ENCODE data around the gene IFRD2. TPM values are rescaled to one million over a fixed set of nuclear protein-coding genes. Genes with fewer than 3 reads are reported as not detected.

The IFRD2 gene
- total RNA-seq, 4 donors from 2014 or later: 40.0 to 178 (median 72.2) TPM

DNA sequence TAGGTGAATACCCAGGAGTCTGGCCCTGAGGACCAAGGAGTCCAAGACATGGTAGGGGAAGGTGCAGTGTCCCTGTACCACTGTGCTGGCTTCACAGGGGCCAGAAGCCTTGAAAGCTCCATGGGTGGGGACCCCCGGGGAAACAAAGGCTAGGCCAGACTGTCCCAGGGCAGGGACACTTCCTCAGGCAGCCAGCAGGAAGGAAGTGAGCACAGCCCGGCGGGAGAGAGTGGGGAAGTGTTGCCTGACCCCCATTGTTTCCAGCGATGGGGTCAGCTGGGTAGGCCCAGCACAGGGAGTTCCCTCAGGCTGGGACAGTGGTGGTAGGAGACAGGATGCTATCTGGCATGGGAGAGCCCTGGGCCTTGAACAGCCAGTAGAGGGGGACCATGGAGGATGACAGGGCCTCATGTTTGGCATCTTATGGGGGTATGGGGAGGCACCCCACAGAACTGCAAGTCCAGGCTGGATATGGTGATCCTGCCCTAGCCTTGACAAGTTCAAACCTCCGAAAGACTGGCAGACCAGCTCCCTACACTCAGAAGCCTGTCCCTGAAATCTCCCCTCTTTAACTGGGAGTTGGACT is 31.5 kb upstream of the IFRD2 start:
- ATAC-seq (ENCODE audit: low FRiP score): no peak
- TF ChIP-seq, protein P1, sequence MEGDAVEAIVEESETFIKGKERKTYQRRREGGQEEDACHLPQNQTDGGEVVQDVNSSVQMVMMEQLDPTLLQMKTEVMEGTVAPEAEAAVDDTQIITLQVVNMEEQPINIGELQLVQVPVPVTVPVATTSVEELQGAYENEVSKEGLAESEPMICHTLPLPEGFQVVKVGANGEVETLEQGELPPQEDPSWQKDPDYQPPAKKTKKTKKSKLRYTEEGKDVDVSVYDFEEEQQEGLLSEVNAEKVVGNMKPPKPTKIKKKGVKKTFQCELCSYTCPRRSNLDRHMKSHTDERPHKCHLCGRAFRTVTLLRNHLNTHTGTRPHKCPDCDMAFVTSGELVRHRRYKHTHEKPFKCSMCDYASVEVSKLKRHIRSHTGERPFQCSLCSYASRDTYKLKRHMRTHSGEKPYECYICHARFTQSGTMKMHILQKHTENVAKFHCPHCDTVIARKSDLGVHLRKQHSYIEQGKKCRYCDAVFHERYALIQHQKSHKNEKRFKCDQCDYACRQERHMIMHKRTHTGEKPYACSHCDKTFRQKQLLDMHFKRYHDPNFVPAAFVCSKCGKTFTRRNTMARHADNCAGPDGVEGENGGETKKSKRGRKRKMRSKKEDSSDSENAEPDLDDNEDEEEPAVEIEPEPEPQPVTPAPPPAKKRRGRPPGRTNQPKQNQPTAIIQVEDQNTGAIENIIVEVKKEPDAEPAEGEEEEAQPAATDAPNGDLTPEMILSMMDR (IDR thresholded peaks at IDR 0.05): no peak
- no peak for DNase-seq (ENCODE audit: low spot score)

DNA sequence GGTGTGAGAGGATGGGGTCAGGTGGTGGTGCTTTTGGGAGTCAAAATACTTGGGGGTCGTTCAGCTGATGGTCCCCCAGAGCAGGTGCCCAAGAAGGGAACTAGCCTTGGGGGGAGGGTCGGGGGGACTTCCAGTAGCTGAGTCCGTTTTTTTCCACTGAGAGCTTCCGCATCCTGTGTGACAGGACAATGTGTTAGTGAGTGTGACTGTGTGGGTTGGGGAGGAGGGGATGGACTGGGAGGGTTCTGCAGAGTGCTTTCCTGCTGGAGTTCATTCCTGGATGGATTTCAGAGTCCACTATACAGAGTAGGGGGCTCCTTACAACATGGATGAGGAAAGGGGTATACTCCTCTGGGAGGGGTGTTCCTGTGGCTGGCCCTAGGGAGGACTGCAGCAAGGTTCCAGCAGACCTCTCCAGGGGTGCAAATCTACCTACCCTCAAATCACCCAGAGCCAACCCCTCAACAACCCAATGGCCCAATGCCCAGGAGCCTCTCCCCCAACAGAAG is 30.9 kb upstream of the IFRD2 start:
- ATAC-seq (ENCODE audit: low FRiP score): no peak
- no peak for DNase-seq (ENCODE audit: low spot score)
- TF ChIP-seq, protein P1 (IDR thresholded peaks at IDR 0.05): no peak

DNA sequence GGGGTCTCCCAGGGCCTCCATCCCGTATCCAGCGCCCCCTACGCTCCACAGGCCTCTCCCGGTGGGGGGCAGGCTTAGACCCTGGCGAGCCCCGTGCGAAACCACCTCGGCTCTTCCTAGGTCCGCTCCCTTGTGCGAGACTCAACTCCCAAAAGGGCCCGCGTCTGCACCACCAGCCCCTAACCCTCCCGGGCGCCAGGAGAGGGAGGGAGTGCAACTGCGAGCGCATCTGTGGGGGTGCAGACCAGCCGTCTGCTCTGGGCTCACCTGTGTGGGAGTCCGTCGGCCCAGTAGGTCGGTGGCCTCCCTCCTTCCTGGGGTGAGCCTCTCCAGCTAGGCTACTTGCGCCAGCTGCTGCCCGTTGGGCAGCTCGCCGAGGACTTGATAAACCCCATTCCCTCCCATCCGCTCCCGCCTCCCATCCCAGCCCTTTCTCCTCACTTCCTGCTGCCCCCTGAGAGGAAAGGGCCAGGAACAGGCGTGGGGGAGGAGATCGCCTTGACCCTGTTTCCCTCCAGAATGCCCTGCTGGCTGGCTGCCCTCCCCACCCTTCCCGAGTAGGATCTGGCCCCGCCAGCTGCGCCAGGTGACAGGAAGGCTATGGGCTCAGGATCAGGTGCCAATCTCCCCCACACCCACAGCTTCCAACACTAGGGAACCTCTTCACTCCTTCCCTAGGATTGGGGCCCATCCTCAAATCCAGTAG is 30.3 kb upstream of the IFRD2 start, which contains the start of gene HYAL2:
Gene HYAL2 (minus strand): TSS at position 360 of the 706 bp plus-strand sequence. CDS start 2,256 bp downstream, outside the sequence.
- ATAC-seq (ENCODE audit: low FRiP score): no peak
- DNase-seq (ENCODE audit: low spot score): no peak
- TF ChIP-seq, protein P1 (IDR thresholded peaks at IDR 0.05): no peak

DNA sequence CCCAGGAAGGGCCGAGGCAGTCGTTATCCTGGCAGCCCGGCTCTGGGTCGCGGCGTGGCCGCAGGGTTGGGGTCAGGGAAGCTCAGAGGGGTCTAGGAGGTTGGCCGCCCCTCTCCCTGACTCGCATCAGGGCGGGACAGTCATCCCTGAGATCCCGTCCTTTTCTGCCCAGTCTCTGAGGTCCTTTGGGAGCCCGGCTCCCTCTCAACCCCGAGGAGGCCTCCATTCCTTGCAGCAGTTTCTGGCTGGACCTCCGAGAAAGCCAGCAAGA is 29.8 kb upstream of the IFRD2 start:
- TF ChIP-seq, protein P1 (IDR thresholded peaks at IDR 0.05): no peak
- DNase-seq (ENCODE audit: low spot score): no peak
- no peak for ATAC-seq (ENCODE audit: low FRiP score)

DNA sequence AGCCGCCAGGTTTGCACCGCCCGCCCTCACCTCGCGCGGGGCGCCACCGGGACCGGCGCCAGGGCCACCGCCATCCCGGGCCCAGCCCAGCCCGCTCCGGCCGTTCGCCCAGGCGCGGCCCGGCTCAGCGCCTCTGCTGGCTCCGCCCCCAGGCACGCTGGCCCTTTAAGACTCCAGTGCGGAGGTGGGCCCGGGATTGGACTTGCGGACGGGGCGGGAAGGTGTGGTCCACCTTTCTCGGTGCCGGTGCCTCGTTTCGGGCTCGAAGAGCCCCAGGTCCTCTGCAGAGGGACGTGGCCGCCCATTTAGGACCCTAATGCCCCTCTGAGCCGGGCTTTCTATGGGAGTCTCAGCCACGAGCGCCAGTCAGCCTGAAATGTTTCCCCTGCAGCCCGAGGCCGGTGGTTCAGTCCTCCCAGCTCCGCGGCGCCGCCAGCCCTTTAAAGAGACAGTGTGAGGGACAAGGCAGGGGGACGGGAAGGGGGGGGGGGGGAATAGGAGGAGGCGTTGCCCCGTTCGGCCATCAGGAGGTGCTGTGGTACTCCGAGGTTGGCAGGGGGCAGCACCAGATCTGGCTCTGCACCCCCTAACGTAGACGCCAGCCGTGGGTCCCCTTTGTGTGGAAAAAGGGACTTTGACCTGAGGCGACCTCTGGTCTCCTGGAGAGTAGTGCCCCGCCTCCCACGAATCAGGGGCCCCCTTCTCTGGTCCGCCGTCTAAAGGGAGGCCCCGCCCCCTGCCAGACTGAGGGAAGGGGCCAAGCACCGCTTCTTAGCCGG is 29.3 kb upstream of the IFRD2 start:
- TF ChIP-seq, protein P1 (IDR thresholded peaks at IDR 0.05): peak in 1 of 3 donors; percentile 30
- peak; percentile 81 for ATAC-seq (ENCODE audit: low FRiP score)
- peak; percentile 67 for DNase-seq (ENCODE audit: low spot score)

DNA sequence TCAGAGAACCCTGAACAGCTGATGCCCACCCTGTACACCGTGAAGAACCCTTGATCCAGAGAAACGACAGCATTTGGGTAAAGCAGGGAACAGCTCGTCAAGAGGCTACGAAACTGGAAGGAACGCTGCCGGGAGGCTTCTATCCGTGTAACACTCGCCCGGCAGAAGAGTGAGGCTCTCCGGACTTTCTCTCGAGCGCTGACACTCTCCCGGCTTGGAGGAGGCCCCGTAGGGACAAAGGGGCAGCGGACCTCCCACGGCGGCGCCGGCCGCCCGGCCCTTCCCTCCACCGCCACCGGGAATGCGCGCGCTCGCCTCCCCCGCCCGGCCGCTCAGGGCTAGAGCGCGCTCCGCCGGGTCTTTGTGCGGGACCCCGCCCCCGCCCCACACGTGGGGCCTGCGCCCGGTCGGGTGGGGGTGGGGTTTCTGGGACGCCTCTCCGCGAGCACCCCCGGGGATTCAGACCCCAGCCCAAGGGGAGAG is 28.7 kb upstream of the IFRD2 start:
- DNase-seq (ENCODE audit: low spot score) (no peak), ATAC-seq (ENCODE audit: low FRiP score) (peak; percentile 70)
- TF ChIP-seq, protein P1 (IDR thresholded peaks at IDR 0.05): no peak
